GM18526 (cell line): ENCODE results near the gene S100A16.

Experiments used
- POLR2A ChIP-seq: IDR thresholded peaks from 3 replicates; pipeline ENCODE4 v1.6.1; 2011; ENCODE audit not compliant: insufficient read length; ENCODE audit errors: extremely low read depth

Gene S100A16

DNA sequence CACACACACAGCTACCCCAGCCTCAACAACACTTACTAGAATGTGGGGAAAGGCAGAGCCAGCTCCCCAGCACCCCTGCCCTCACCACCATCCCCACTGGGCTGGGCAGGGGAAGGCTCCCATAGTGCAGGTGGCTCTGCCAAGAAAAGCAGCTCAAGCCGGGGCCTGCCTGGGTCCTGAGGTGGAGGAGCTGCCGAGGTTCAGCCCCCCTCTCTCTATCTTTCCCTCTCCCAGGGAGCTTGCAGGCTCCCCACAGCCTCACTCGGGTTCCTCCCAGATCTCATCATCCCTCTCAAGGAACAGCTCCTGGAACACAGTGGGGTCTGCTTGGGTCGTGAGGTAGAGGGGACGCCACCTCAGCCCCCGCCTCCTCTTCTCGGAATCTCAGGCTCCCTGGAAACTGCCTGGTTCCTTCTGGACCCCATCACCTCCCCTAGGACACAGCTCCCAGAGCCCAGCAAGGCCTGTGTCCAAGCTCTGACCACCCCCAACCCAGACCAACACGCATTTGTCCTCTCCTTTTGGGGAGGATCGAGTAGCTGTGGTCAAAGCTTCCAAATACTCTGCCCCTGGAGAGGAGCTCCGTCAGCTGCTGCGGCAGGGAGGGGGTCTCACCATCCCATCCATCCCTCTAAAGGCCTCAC lies 704 bp downstream of the S100A16 start:
- TF ChIP-seq POLR2A = no peak

GRCh38 chr1:153611356-153611755 lies 1.6 kb downstream of the S100A16 start:
- TF ChIP-seq POLR2A = no peak

- TF ChIP-seq POLR2A = no peak
Observed at GRCh38 chr1:153610811-153611301, 2.1 kb downstream of the S100A16 start.

- no peak for TF ChIP-seq POLR2A
Observed at GRCh38 chr1:153610334-153610733, 2.6 kb downstream of the S100A16 start.

GRCh38 chr1:153609585-153609907 lies 3.4 kb downstream of the S100A16 start:
- no peak for TF ChIP-seq POLR2A

DNA sequence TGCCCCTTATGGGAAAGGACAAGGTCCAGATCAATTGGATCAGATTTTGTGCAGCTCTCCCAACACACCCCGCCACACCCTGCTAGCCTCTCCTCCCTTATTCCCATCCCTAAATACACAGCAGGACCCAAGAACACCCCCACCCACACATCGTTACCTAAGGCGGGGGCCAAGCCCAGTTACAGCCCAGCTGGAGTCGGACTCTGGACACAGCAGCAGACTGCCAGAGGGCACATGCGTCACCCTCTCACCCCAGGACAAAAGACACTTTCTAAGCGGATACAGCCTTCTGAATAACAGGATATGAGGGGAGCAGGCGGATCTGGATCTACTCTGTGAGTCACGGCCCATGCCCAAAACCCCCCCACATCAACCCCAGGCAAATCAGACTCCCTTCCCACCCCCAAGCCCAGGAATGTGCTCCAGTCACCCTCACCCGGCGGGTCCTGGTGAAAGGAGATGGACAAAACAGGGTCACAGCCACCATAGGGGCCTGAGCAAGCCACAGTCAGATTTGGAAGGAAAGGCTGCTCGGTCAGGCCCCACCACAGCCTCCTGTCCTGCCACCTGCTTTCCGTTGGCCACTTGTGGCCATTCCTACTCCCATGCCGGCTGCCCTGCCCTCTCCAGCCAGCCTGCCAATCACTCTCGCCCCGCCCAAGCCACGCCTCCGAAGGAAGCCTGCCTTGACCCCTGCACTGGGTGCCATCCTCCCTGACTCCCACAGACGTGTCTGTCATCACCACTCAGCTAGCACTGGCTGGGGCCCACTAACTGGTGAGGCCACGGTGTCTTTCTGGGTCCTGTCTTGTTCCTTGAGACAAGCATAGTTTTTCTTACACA lies 4.0 kb downstream of the S100A16 start:
- no peak for TF ChIP-seq POLR2A

DNA sequence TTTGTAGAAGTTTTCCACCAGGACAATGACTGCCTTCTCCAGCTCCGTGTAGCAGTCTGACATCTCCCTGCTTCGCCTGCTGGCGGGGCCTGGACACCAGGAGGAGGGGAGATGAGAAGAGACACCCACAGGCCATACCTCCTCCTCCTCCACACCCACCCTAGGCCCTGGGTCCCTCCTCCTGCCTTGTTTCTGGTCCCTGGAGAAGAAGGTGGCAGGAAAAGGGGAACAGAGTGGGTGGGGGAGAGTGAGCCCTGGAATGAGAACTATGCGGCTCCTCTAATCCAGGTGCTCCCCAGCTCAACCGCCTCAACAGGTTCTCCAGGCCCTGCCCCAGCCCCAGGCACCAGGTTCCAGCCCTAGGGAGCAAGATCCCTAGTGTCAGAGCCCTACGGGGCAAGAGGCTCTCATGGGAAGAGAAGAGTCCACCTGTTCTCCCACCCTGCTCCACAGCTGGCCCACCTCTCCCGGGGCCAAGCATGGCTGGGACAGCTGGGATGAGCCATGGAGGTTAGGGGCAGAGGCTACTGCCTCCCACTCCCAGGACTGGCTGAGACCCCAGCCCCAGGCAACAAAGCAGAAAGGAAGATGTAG lies 4.8 kb downstream of the S100A16 start:
- no peak for TF ChIP-seq POLR2A

GRCh38 chr1:153607381-153607780 lies 5.6 kb downstream of the S100A16 start:
- TF ChIP-seq POLR2A = no peak

GRCh38 chr1:153606194-153606593 lies 6.7 kb downstream of the S100A16 start:
- TF ChIP-seq POLR2A = no peak

- TF ChIP-seq POLR2A = no peak
Observed at GRCh38 chr1:153602749-153603148, 10.2 kb downstream of the S100A16 start.

DNA sequence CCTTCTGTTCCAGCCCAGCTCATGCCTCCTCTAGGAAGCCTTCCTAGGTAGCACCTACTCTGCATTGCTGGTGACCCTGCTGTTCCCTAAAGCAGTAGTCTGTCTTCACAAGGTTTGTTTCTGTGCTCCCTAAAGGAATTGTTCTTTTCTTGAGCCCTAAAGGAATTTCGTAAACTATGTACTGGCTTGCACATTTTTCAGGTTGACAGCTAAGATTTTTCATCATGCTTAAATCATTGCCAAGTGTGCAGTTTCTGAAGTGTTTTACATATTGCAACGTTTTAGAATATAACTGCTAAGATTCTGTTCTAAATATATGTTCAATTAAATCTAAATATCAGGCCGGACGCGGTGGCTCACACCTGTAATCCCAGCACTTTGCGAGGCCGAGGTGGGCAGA lies 13.1 kb downstream of the S100A16 start:
- TF ChIP-seq POLR2A = no peak

DNA sequence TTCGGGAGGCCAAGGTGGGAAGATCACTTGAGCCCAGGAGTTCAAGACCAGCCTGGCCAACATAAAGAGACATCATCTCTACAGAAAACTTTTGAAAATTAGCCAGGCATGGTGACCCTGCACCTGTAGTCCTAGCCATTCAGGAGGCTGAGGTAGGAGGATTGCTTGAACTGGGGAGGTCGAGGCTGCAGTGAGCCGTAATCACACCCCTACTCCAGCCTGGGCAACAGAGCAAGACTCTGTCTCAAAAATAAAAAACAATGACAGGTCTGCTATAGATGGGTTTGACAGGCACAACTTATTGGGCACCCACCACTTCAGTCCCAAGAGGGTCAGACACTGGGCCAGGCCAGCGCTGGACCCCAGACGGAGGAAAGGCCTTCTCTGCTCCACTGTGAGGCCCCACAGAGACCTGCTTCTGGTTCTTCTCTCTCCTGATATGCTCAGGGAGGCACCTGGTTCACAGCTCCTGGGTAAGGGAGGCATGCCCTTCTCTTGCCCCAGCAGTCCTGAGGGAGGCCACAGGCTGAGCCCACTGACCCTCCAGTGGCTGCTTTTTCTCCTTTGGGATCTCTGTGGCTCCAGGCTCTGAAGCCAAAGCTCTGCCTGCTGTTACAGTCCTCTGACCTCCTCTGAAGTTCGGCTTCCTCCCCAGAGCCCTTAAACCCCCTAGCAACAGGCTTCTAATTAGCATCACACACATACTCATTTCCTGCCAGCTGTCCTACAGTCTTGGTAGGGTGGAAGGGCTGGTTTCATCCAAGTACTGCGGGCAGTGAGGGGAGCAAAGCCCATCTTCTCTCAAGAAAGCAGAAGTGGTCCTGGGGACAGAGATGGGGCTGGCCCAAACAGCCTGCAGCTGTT lies 14.4 kb downstream of the S100A16 start:
- TF ChIP-seq POLR2A = peak; percentile 48

GRCh38 chr1:153597206-153597605 lies 15.7 kb downstream of the S100A16 start:
- no peak for TF ChIP-seq POLR2A

GRCh38 chr1:153592748-153593147 lies 20.2 kb downstream of the S100A16 start:
- no peak for TF ChIP-seq POLR2A

DNA sequence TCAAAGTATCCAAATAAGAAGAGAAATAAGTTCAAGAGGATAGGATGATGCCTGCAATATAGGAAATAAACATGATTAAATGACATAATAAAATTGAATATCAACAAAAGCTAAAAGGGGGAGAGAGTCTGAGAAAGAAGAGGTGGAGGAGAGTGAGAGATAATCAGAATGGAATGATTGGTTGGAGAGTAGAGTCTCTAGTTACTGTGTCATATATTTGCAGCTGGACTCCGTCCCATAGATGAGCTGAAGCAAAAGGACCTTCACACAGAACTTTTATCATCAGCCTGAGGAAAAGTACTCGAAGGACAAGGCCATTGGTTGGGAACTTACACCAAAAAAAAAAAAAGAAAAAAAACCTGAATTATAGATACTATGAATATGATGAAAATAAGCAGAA lies 24.5 kb downstream of the S100A16 start:
- TF ChIP-seq POLR2A = no peak
